ENCODE measurements around the gene EXOSC10. TPM values are rescaled to one million over a fixed set of nuclear protein-coding genes. Genes with fewer than 3 reads are reported as not detected.
"Not testable (repeated sequence)": the region's sequence is repeated elsewhere in the genome, so short reads cannot be mapped to it uniquely, and the experiment has no call there.

Gene EXOSC10
- total RNA-seq, 1 experiment from 2014 or later = 73.0 TPM

GRCh38 chr1:11078631-11079030 is 21.0 kb downstream of the EXOSC10 start (continued):
- TF ChIP-seq, protein P1, sequence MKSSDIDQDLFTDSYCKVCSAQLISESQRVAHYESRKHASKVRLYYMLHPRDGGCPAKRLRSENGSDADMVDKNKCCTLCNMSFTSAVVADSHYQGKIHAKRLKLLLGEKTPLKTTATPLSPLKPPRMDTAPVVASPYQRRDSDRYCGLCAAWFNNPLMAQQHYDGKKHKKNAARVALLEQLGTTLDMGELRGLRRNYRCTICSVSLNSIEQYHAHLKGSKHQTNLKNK (CRISPR knock-in tag; IDR thresholded peaks at IDR 0.05) = no peak
- TF ChIP-seq FOXK1 (CRISPR knock-in tag; IDR thresholded peaks at IDR 0.05) (no peak), ATF1 (CRISPR knock-in tag; IDR thresholded peaks at IDR 0.05) (no peak), TEAD1 (CRISPR knock-in tag; IDR thresholded peaks at IDR 0.05) (no peak), ZNF425 (CRISPR knock-in tag; conservative IDR thresholded peaks at IDR 0.05) (no peak)

- H3K4me3 Mint-ChIP-seq; H3K9me3 Mint-ChIP-seq; H3K27ac Mint-ChIP-seq; ATAC-seq; DNase-seq (ENCODE audit: low spot score); H3K4me1 Mint-ChIP-seq; POLR2A ChIA-PET; H3K27me3 Mint-ChIP-seq (ENCODE audit: low read depth): not testable (repeated sequence)
- peaks cover 80% of the 10 kb centered on the region for H3K36me3 Mint-ChIP-seq
- CTCF ChIA-PET = interaction anchor here (1.8 kb wide), 1 partner anchor 36 kb away, joined by 12 read pairs; no protein-coding TSS in a partner anchor
Measured at GRCh38 chr1:11073398-11073797, 26.3 kb downstream of the EXOSC10 start.

- ATAC-seq = peak; percentile 62
Measured at GRCh38 chr1:11072216-11072917, 27.3 kb downstream of the EXOSC10 start.

More at GRCh38 chr1:11072216-11072917, 27.3 kb downstream of the EXOSC10 start:
- ChIA-PET POLR2A (no interaction called here), CTCF (interaction anchor here (1.1 to 1.8 kb wide), 2 partner anchors 27 to 35 kb away, joined by 4 to 12 read pairs; no protein-coding TSS in a partner anchor)
- no peak for TF ChIP-seq SMAD4 (CRISPR knock-in tag; IDR thresholded peaks at IDR 0.05)
- TF ChIP-seq, protein P2, sequence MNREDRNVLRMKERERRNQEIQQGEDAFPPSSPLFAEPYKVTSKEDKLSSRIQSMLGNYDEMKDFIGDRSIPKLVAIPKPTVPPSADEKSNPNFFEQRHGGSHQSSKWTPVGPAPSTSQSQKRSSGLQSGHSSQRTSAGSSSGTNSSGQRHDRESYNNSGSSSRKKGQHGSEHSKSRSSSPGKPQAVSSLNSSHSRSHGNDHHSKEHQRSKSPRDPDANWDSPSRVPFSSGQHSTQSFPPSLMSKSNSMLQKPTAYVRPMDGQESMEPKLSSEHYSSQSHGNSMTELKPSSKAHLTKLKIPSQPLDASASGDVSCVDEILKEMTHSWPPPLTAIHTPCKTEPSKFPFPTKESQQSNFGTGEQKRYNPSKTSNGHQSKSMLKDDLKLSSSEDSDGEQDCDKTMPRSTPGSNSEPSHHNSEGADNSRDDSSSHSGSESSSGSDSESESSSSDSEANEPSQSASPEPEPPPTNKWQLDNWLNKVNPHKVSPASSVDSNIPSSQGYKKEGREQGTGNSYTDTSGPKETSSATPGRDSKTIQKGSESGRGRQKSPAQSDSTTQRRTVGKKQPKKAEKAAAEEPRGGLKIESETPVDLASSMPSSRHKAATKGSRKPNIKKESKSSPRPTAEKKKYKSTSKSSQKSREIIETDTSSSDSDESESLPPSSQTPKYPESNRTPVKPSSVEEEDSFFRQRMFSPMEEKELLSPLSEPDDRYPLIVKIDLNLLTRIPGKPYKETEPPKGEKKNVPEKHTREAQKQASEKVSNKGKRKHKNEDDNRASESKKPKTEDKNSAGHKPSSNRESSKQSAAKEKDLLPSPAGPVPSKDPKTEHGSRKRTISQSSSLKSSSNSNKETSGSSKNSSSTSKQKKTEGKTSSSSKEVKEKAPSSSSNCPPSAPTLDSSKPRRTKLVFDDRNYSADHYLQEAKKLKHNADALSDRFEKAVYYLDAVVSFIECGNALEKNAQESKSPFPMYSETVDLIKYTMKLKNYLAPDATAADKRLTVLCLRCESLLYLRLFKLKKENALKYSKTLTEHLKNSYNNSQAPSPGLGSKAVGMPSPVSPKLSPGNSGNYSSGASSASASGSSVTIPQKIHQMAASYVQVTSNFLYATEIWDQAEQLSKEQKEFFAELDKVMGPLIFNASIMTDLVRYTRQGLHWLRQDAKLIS (CRISPR knock-in tag; IDR thresholded peaks at IDR 0.05; ENCODE audit: borderline replicate concordance) = no peak
- TF ChIP-seq SOX15 (CRISPR knock-in tag; IDR thresholded peaks at IDR 0.05) = no peak
- TF ChIP-seq PRRX2 (CRISPR knock-in tag; IDR thresholded peaks at IDR 0.05) = no peak
- TF ChIP-seq MXD4 (CRISPR knock-in tag; IDR thresholded peaks at IDR 0.05; ENCODE audit: borderline replicate concordance) = no peak
- no peak for TF ChIP-seq ZNF281 (CRISPR knock-in tag; IDR thresholded peaks at IDR 0.05)
- TF ChIP-seq ZNF138 (CRISPR knock-in tag; conservative IDR thresholded peaks at IDR 0.05) = no peak
- no peak for TF ChIP-seq ATF2 (CRISPR knock-in tag; IDR thresholded peaks at IDR 0.05; ENCODE audit: borderline replicate concordance, low read depth)
- TF ChIP-seq, protein P3, sequence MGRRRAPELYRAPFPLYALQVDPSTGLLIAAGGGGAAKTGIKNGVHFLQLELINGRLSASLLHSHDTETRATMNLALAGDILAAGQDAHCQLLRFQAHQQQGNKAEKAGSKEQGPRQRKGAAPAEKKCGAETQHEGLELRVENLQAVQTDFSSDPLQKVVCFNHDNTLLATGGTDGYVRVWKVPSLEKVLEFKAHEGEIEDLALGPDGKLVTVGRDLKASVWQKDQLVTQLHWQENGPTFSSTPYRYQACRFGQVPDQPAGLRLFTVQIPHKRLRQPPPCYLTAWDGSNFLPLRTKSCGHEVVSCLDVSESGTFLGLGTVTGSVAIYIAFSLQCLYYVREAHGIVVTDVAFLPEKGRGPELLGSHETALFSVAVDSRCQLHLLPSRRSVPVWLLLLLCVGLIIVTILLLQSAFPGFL (CRISPR knock-in tag; IDR thresholded peaks at IDR 0.05; ENCODE audit: borderline replicate concordance) = no peak
- no peak for TF ChIP-seq E2F4 (CRISPR knock-in tag; IDR thresholded peaks at IDR 0.05; ENCODE audit: borderline replicate concordance, low read depth)
- no peak for TF ChIP-seq FOXP1 (CRISPR knock-in tag; IDR thresholded peaks at IDR 0.05; ENCODE audit: borderline replicate concordance)
- TF ChIP-seq, protein P1 (CRISPR knock-in tag; IDR thresholded peaks at IDR 0.05) = no peak
- TF ChIP-seq RELA (CRISPR knock-in tag; IDR thresholded peaks at IDR 0.05; ENCODE audit: borderline replicate concordance) = no peak
- no peak for TF ChIP-seq NFATC4 (CRISPR knock-in tag; IDR thresholded peaks at IDR 0.05)
- H3K27me3 Mint-ChIP-seq (ENCODE audit: low read depth) = no peaks in the 10 kb centered on the region
- H3K4me3 Mint-ChIP-seq = no peak overlapping the region
- no peaks in the 10 kb centered on the region for H3K9me3 Mint-ChIP-seq
- DNase-seq (ENCODE audit: low spot score) = peak; percentile 22
- peaks cover 84% of the 10 kb centered on the region for H3K36me3 Mint-ChIP-seq
- peak overlapping the region; percentile 54 for H3K27ac Mint-ChIP-seq
- H3K4me1 Mint-ChIP-seq = peaks cover 5% of the 10 kb centered on the region
